HG03175 (cell line): Measurements from ENCODE around the gene FOLR3.
"Not testable (repeated sequence)": the region's sequence is repeated elsewhere in the genome, so short reads cannot be mapped to it uniquely, and the experiment has no call there.

Source experiments
- ATAC-seq: cut with Tn5 transposase; IDR thresholded peaks from one replicate; pipeline ENCODE4 v1.9.1; 2021; ENCODE audit warnings: mild to moderate bottlenecking, moderate library complexity; ENCODE audit not compliant: unreplicated experiment

Gene FOLR3

DNA sequence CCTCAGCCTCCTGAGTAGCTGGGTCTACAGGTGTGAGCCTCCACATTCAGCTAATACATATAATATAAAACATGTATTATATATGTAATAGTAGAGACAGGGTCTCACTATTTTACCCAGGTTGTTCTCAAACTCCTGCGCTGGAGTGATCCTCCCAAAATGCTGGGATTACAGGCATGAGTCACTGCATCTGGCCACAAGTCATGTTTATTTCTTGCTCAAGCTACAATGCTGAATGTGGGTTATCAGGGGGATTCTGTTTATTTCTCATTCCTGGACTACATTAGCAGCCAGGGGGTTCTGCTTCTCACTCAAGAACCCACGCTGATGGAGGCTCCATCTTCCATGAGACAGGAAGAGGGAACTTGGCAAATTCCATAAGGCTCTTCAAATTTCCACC is 24.8 kb downstream of the FOLR3 start:
- ATAC-seq: no peak

DNA sequence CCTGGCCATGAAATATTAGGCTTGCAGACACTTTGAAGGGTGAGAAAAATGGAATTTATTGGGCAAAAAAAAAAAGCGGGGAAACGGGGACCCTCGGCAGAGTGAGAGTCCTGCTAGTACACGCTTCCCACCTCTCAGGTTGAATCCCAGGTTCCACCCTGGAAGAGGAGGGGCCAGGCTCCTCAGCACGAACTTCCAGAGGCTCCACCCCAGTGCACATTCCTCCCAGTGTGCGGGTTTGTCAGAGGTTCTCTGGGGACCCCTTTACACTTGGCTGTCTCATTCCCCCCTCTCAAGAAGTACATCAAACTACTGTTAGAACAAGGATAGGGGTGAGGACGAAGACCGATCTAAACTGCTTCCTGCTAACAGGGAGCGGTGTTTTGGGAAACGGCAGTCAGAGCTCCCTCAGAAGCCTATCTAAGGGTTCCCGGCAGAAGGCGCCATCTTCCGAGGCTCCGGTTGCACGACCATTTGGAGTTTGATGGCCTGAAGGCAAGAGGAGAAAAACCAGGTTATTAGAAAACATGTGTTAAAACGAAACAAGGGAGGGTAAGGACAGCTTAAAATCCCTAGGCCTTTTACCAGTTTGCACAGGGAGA is 27.5 kb downstream of the FOLR3 start:
- ATAC-seq: no peak

DNA sequence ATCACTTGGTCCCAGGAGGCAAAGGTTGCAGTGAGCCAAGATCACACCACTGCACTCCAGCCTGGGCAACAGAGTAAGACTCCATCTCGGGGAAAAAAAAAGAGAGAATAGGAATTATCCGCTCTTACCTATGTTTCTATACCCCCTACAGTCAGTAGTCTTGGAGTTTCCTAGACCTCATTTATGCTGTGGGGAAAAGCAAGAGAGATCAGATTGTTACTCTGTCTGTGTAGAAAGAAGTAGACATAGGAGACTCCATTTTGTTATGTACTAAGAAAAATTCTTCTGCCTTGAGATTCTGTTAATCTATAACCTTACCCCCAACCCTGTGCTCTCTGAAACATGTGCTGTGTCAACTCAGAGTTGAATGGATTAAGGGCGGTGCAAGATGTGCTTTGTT is 28.7 kb downstream of the FOLR3 start:
- not testable (repeated sequence) for ATAC-seq

DNA sequence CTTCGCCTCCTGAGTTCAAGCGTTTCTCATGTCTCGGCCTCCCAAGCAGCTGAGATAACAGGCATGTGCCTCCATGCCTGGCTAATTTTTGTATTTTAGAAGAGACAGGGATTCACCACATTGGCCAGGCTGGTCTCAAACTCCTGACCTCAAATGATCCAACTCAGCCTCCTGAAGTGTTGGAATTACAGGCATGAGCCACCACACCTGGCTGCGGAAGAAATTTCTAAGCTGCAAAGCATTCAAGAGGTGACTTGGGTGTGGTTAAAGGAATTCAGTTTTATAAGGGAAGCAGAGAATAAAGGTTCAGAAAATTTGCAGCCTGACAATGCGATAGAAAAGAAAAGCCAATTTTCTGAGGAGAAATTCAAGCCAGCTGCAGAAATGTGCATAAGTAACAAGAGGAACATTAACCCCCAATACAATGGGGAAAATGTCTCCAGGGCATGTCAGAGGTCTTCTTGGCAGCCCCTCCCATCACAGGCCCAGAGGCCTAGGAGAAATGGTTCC is 33.6 kb downstream of the FOLR3 start:
- ATAC-seq: not testable (repeated sequence)

DNA sequence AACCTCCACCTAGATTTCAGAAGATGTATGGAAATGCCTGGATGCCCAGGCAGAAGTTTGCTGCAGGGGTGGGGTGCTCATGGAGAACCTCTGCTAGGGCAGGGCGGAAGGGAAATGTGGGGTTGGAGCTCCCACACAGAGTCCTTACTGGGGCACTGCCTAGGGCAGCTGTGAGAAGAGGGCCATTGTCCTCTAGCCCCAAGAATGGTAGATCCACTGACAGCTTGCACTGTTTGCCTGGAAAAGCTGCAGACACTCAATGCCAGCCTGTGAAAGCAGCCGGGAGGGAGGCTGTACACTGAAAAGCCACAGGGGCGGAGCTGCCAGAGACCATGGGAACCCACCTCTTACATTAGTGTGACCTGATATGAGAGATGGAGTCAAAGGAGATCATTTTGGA is 34.2 kb downstream of the FOLR3 start:
- not testable (repeated sequence) for ATAC-seq

DNA sequence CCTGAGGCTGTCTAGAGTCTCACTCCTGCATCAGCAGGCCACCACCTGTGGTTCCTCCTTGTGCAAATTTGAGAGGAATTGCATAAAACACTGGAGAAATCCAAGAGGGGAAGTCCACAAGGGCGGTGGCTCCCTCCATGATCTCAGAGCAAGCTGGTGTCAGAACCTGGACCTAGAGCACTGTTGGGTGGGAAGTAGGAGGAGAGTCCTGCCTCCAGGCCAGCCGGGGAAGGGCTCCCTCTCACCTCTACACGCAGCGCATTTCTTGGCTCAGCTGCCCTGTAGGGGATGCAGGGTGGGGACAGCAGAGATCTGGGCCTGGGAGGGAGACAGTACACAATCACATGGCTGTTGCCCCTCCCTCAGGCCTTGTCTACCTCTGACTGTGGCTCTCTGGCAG is 36.5 kb downstream of the FOLR3 start:
- not testable (repeated sequence) for ATAC-seq

DNA sequence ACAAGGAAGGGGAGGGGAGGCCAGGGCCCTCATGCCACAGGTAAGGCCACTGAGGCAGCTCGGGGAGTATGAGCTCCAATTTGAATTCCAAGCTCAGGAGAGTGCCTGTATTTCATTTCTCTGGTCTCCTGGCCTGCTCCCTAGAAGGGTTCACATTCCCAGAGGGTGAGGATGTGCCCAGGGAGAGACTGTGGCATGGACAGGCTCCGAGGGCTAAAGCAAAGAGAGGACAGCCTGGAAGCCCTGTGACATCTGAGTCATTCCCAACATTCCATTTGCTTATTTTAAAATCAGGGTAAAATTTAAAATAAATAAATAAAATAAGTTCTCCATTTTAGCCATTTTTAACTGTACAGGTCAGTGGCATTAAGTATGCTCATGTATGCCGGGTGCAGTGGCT is 37.8 kb downstream of the FOLR3 start:
- ATAC-seq: no peak

DNA sequence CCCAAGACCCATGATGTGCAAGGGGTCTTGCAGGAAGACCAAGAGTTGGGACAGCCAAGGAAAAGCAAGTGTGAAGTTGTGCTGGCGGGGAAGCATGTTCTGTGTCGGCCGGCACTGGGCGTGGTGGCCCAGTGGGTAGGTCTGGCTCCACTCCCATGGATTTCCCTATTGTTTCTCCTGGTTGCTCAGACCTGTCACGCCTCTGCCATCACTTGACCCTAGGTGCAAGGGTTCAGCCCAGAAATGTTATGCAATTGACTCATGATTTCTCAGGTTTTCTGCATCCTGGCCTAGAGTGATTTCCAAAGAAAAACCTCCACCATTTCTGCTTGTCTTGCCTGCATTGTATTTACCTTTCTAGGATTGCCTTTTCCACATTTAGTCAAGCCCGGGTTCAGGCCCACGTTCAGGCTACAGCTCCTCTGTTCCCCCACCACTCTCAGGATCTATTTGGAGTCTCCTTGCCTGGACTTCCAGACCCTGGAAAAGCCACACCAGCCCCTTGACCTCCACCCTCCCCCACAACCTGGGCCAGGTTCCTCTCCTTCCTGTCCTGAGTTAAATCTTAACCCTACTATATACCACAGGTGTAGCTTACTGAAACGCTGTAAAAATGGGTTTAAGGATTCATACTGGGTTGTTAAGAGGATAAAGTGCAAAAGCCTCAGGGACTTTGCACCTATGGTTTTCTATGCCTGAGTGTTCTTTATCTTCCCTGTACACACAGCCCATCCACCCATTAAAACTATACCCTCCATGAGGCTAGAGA is 39.0 kb downstream of the FOLR3 start:
- ATAC-seq: no peak

DNA sequence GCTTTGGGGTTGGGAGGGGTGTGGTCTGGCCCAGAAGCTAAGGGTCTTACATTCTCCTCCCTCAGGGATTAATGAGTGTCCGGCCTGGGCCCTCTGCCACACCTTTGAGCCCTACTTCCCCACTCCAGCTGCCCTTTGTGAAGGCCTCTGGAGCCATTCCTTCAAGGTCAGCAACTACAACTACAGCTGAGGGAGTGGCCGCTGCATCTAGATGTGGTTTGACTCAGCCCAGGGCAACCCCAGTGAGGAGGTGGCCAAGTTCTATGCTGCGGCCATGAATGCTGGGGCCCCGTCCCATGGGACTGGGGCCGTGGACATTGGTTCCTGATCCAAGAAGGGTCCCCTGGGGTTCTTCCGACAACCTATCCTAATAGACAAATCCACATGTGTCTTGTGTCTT is 42.1 kb downstream of the FOLR3 start:
- no peak for ATAC-seq

DNA sequence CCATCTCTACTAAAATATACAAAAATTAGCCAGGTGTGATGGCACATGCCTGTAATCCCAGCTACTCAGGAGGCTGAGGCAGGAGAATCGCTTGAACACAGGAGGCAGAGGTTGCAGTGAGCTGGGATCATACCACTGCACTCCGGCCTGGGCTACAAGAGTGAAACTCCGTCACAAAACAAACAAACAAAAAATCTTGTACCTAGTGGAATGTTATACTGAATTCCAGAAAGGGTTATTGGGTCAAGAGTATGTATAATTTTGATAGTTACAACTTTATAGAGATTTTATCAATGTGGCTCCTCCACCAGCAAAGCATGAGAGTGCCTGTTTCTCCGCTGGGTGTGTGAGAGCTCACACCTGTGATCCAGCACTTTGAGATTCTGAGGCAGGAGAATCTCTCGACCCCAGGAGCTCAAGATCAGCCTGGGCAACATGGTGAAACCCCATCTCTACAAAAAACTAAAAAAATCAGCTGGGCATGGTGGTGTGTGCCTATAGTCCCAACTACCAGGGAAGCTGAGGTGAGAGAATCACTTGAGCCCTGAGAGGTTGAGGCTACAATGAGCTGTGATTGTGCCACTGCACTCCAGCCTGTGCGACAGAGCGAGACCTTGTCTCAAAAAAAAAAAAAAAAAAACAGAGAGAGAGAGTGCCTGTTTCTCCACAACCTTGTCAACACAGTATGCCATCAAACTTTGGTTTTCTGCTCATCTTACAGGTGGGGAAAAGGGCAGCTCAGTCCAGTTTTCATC is 43.7 kb downstream of the FOLR3 start:
- ATAC-seq: no peak

DNA sequence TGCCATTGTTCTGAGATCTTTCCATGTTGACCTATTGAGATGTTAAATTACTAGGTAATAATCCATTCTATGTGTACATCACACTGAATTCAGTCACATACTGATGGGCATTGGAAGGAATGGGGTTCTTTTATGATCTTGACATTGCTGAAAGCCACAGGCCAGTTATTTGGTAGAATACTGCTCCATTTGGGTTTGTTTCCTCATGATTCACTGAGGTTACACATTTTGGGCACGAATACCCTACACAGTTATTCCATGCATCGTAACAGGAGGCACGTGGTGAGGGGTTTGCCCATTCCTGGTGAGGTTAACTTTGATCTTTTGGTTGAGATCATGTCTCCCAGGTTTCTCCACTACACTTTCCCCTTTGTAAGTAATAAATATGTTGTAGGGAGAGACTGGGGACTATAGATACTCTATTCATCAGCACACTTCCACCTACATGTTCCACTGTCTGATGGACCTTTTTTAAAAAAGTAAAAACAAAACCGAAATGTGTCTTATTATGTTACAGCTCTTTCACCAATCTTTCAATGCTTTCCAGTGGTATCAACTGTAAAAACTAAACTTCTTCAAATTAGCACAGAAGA is 44.4 kb downstream of the FOLR3 start:
- ATAC-seq: no peak

DNA sequence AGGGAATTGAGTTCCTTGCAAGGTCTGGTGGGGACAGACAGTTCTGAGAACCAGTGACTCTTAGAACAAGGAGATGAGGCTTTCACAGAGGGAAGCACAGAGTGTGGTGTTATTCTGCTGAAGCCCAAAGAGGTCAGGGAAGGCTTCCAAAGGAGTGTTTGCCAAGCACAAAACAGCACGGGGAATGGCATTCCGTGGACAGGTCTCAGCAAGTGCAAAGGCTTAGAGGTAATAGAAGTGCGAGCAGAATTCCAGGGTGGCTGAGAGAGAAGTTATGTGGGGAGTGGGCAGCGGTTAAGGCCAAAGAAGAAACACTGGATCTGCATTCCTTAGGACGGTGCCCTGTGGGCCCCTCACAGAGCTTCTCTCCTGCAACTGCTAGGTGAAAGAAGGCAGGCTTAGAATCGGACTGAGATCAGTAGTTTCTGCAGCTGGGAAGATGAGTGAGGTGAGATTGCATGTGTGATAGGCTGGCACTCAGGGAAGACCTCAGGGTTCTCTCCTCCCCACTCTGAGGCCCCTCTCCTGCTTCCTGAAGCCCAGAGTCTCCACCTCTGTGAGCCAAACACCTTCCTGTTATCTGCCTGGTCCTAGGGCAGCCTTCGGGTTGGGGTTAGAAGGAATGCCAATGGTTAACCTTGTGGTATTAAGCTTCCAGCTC is 45.5 kb downstream of the FOLR3 start:
- ATAC-seq: not testable (repeated sequence)

DNA sequence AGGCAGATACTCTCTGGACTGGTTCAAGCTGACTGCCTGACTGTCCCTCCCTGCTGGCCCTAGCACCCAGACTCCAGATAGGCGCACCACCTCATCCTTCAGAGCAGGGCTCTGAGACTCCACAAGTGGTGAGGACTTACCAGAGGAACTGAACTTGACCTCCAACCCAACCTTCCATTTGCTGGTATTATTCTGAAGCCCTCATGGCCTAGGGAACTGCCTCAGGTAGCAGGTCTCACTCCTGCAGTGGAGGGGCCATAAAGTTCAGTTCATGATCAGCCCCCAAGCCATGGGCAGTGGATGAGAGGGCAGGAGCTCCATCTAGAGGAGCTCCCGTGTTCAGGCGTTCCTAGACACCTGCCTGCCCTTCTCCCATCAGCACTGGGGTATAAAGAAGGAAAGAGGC is 46.0 kb downstream of the FOLR3 start:
- ATAC-seq: not testable (repeated sequence)

DNA sequence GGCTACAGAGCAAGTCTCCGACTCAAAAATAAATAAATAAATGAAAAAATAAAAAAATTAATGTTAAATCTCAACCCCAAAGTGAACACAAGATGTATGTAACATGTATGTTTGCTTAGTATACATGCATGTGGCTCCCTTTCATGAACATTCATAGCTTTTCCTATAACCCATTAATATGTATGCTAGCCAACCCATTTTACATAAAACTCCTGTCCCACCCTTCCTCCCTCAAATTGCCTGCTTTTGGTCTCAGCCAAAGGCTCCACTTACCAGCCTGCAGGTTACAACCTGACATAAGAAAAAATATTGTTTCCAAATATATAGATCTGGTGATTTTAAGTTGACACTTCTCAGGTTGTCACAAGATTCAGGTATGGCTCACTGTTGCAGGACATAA is 52.7 kb downstream of the FOLR3 start:
- ATAC-seq: no peak
